ENCODE data around the gene GYPC. TPM values are rescaled to one million over a fixed set of nuclear protein-coding genes. Genes with fewer than 3 reads are reported as not detected.
"Not testable (repeated sequence)": the region's sequence is repeated elsewhere in the genome, so short reads cannot be mapped to it uniquely, and the experiment has no call there.

GYPC gene
- polyA plus RNA-seq, 1 experiment, result 236 TPM

GRCh38 chr2:126643972-126644371 lies 12.0 kb upstream of the GYPC start:
- Histone ChIP-seq H3K4me3 (ENCODE audit: low read depth, low read length) (no peak overlapping the region), H3K36me3 (ENCODE audit: control insufficient read depth, insufficient read depth, low read length) (no peaks in the 10 kb centered on the region), H3K27me3 (ENCODE audit: control insufficient read depth, insufficient read depth, low read length) (peaks cover 2% of the 10 kb centered on the region)
- CTCF ChIA-PET, result interaction anchor here (1.0 to 1.7 kb wide), 2 partner anchors 9 to 10 kb away, joined by 3 to 5 read pairs; no protein-coding TSS in a partner anchor
- POLR2A ChIA-PET, result no interaction called here
- TF ChIP-seq, protein P1, sequence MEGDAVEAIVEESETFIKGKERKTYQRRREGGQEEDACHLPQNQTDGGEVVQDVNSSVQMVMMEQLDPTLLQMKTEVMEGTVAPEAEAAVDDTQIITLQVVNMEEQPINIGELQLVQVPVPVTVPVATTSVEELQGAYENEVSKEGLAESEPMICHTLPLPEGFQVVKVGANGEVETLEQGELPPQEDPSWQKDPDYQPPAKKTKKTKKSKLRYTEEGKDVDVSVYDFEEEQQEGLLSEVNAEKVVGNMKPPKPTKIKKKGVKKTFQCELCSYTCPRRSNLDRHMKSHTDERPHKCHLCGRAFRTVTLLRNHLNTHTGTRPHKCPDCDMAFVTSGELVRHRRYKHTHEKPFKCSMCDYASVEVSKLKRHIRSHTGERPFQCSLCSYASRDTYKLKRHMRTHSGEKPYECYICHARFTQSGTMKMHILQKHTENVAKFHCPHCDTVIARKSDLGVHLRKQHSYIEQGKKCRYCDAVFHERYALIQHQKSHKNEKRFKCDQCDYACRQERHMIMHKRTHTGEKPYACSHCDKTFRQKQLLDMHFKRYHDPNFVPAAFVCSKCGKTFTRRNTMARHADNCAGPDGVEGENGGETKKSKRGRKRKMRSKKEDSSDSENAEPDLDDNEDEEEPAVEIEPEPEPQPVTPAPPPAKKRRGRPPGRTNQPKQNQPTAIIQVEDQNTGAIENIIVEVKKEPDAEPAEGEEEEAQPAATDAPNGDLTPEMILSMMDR (IDR thresholded peaks at IDR 0.05; ENCODE audit: insufficient read depth, low read depth, low read length), result no peak
- no peak for DNase-seq (ENCODE audit: low read depth)

DNA sequence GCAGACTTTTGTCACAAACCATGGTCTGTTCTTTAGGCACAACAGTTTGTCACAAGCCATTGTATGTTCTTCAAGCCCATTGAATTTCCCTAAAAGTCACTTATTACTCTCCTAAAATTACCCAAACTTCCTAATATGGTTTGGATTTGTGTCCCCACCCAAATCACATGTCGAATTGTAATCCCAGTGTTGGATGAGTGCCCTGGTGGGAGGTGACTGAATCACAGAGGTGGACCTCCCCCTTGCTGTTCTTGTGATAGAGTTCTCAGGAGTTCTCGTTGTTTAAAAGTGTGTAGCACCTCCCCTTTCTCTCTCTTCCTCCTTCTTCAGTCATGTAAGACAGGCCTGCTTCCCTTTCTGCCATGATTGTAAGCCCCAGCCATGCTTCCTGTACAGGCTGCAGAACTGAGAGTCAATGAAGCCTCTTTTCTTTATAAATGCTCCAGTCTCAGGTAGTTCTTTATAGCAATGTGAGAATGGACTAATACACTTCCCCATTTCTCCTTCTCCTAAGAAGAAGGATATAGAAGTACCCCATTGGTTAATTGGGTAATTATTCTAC lies 11.2 kb upstream of the GYPC start:
- H3K27me3 ChIP-seq (ENCODE audit: control insufficient read depth, insufficient read depth, low read length), result peaks cover 2% of the 10 kb centered on the region
- TF ChIP-seq, protein P1 (IDR thresholded peaks at IDR 0.05; ENCODE audit: insufficient read depth, low read depth, low read length), result no peak
- DNase-seq (ENCODE audit: low read depth), result no peak
- H3K4me3 ChIP-seq (ENCODE audit: low read depth, low read length), result no peak overlapping the region
- POLR2A ChIA-PET, result no interaction called here
- CTCF ChIA-PET, result interaction anchor here (1.0 to 1.7 kb wide), 2 partner anchors 10 to 11 kb away, joined by 3 to 5 read pairs; no protein-coding TSS in a partner anchor
- H3K36me3 ChIP-seq (ENCODE audit: control insufficient read depth, insufficient read depth, low read length), result no peaks in the 10 kb centered on the region

GRCh38 chr2:126645211-126645618 lies 10.7 kb upstream of the GYPC start:
- TF ChIP-seq, protein P1 (IDR thresholded peaks at IDR 0.05; ENCODE audit: insufficient read depth, low read depth, low read length), result no peak
- POLR2A ChIA-PET, result no interaction called here
- H3K36me3 ChIP-seq (ENCODE audit: control insufficient read depth, insufficient read depth, low read length), result no peaks in the 10 kb centered on the region
- CTCF ChIA-PET, result interaction anchor here (0.9 to 1.0 kb wide), 2 partner anchors 11 to 104 kb away, joined by 4 to 5 read pairs; no protein-coding TSS in a partner anchor
- H3K27me3 ChIP-seq (ENCODE audit: control insufficient read depth, insufficient read depth, low read length), result peaks cover 2% of the 10 kb centered on the region; the same call in 1 of the 2 replicates
- no peak for DNase-seq (ENCODE audit: low read depth)
- no peak overlapping the region for H3K4me3 ChIP-seq (ENCODE audit: low read depth, low read length)

DNA sequence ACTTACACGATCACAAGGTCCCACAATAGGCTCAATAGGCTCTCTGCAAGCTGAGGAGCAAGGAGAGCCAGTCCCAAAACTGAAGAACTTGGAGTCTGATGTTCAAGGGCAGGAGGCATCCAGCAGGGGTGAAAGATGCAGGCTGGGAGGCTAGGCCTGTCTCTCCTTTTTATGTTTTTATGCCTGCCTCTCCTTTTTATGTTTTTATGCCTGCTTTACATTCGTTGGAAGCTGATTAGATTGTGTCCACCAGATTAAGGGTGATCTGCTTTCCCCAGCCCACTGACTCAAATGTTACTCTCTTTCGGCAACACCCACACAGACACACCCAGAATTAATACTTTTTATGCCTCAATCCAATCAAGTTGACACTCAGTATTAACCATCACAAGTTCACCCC lies 9.9 kb upstream of the GYPC start:
- no peak for DNase-seq (ENCODE audit: low read depth)
- H3K36me3 ChIP-seq (ENCODE audit: control insufficient read depth, insufficient read depth, low read length), result no peaks in the 10 kb centered on the region
- H3K4me3 ChIP-seq (ENCODE audit: low read depth, low read length), result no peak overlapping the region
- peaks cover 2% of the 10 kb centered on the region; the same call in 1 of the 2 replicates for H3K27me3 ChIP-seq (ENCODE audit: control insufficient read depth, insufficient read depth, low read length)
- ChIA-PET CTCF (interaction anchor here (0.9 to 1.0 kb wide), 2 partner anchors 12 to 103 kb away, joined by 4 to 5 read pairs; no protein-coding TSS in a partner anchor), POLR2A (no interaction called here)
- TF ChIP-seq, protein P1 (IDR thresholded peaks at IDR 0.05; ENCODE audit: insufficient read depth, low read depth, low read length), result no peak

DNA sequence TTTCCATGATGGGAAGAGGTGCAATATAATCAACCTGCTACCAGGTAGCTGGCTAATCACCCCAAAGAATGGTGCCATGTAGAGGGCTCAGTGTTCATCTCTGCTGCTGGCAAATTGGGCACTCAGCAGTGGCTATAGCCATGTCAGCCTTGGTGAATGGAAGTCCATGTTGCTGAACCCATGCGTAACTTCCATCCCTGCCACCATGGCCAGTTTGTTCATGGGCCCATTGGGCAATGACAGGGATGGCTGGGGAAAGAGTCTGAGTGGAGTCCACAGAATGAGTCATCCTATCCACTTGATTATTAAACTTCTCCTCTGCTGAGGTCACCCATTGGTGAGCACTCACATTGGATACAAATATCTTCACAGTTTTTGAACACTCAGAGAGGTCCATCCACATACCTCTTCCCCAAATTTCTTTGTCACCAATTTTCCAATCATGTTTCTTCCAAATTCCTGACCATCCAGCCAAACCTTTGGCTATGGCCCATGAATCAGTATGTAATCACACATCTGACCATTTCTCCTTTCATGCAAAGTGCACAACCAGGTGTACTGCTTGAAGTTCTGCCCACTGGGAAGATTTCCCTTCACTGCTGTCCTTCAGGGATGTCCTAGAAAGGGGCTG lies 8.1 kb upstream of the GYPC start:
- POLR2A ChIA-PET; DNase-seq (ENCODE audit: low read depth); H3K4me3 ChIP-seq (ENCODE audit: low read depth, low read length); H3K27me3 ChIP-seq (ENCODE audit: control insufficient read depth, insufficient read depth, low read length); CTCF ChIA-PET; H3K36me3 ChIP-seq (ENCODE audit: control insufficient read depth, insufficient read depth, low read length): not testable (repeated sequence)

DNA sequence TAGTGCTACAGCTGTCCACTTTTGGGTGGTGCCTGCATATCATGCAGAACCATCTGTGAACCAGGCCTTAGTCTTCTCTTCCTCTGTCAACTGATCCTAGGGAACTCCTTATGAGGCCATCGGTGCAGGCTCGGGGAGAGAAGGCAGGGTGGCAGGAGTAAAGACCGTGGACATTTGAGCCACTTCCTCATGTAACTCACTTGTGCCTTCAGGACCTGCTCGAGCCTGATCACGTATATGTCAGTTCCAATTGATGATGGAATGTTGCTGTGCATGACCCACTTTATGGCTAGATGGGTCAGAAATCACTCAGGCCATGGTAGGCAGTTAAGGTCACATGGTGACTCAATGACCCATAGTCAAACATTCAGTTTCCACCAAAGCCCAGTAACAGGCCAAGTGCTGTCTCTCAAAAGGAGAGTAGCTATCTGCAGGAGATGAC lies 7.6 kb upstream of the GYPC start:
- POLR2A ChIA-PET; DNase-seq (ENCODE audit: low read depth); CTCF ChIA-PET: not testable (repeated sequence)

More for the DNA sequence above, 7.6 kb upstream of the GYPC start:
- H3K36me3 ChIP-seq (ENCODE audit: control insufficient read depth, insufficient read depth, low read length); H3K27me3 ChIP-seq (ENCODE audit: control insufficient read depth, insufficient read depth, low read length); H3K4me3 ChIP-seq (ENCODE audit: low read depth, low read length): not testable (repeated sequence)
